T-cell (primary cell): Measurements from ENCODE around the gene PRKCB. TPM values are rescaled to one million over a fixed set of nuclear protein-coding genes. Genes with fewer than 3 reads are reported as not detected.

Source experiments
- ATAC-seq, 4 experiments: fragments of 200-7000 bp in 3 of 4; fragments of 150-1000 bp in 1 of 4; cut with Tn5 transposase; replicated peaks in 1 of 4; 1 replicate in 3 of 4; 2 replicates in 1 of 4; pipeline ENCODE4 v1.10.0; 2021; ENCODE audit warnings: moderate library complexity in 3 of 4, mild to moderate bottlenecking in 2 of 4, moderate number of reproducible peaks in 1 of 4
- CTCF ChIA-PET, 2 donors: fragments of 300-600 bp; sonication (Branson Sonifier 250); formaldehyde crosslinking; loops; one replicate each; lab custom pipeline; 2022; ENCODE audit warnings: antibody characterized with exemption in 2 of 2; lab: Charles Lee
- POLR2A ChIA-PET, 2 donors: fragments of 300-600 bp; sonication (Branson Sonifier 250); formaldehyde crosslinking; loops; one replicate each; lab custom pipeline; 2022; ENCODE audit warnings: antibody characterized with exemption in 2 of 2; lab: Charles Lee
- DNase-seq, 35 experiments: peaks; one replicate each; pipeline versions ENCODE4 v3.0.0 to v3.0.0-alpha.2; 2013 to 2023
- H3K27ac ChIP-seq: one replicate; pipeline ENCODE4 v1.5.1; 2013; ENCODE audit warnings: low read length
- H3K27me3 ChIP-seq, 2 experiments: replicated peaks in 1 of 2; 1 replicate in 1 of 2; 2 replicates in 1 of 2; pipeline versions ENCODE4 v1.6.1 to v1.7.0; 2013; ENCODE audit warnings: low read length in 1 of 2, mixed read lengths in 1 of 2; ENCODE audit not compliant: control insufficient read depth in 2 of 2, insufficient read depth in 2 of 2; ENCODE audit errors: extremely low read depth in 1 of 2
- H3K36me3 ChIP-seq, 2 donors: 1 replicate in 1 of 2; 2 replicates in 1 of 2; pipeline versions ENCODE4 v1.6.1 to v1.7.0; 2013; ENCODE audit warnings: low read length in 1 of 2; ENCODE audit not compliant: control insufficient read depth in 2 of 2, insufficient read depth in 1 of 2; ENCODE audit errors: extremely low read depth in 1 of 2
- H3K4me1 ChIP-seq, 2 experiments: 1 replicate in 1 of 2; 2 replicates in 1 of 2; pipeline versions ENCODE4 v1.6.1 to v1.7.0; 2013; ENCODE audit warnings: low read length in 2 of 2, mixed read lengths in 1 of 2; ENCODE audit not compliant: insufficient read depth in 2 of 2, control insufficient read depth in 1 of 2; ENCODE audit errors: extremely low read depth in 1 of 2
- H3K4me3 ChIP-seq, 2 donors: 1 replicate in 1 of 2; 2 replicates in 1 of 2; pipeline versions ENCODE4 v1.5.1 to v1.7.0; 2013; ENCODE audit warnings: mild to moderate bottlenecking in 2 of 2, low read length in 1 of 2, moderate library complexity in 1 of 2; ENCODE audit not compliant: control insufficient read depth in 1 of 2; ENCODE audit errors: extremely low read depth in 1 of 2
- H3K9me3 ChIP-seq: 2 replicates; pipeline ENCODE4 v1.7.0; 2013
- H3K27ac Mint-ChIP-seq, 2 donors: one replicate each; pipeline ENCODE4 v1.8.0; 2020 to 2021; ENCODE audit warnings: mild to moderate bottlenecking in 2 of 2, mixed read lengths in 2 of 2
- H3K27me3 Mint-ChIP-seq, 2 donors: one replicate each; pipeline ENCODE4 v1.8.0; 2021 to 2022; ENCODE audit warnings: mixed read lengths in 2 of 2
- H3K36me3 Mint-ChIP-seq: one replicate; pipeline ENCODE4 v1.8.0; 2021; ENCODE audit warnings: mixed read lengths
- H3K4me1 Mint-ChIP-seq, 3 donors: one replicate each; pipeline ENCODE4 v1.8.0; 2020 to 2022; ENCODE audit warnings: mixed read lengths in 3 of 3, mild to moderate bottlenecking in 1 of 3
- H3K4me3 Mint-ChIP-seq, 3 donors: one replicate each; pipeline ENCODE4 v1.8.0; 2020 to 2022; ENCODE audit warnings: mild to moderate bottlenecking in 3 of 3, mixed read lengths in 3 of 3, moderate library complexity in 3 of 3
- H3K9me3 Mint-ChIP-seq, 3 donors: one replicate each; pipeline ENCODE4 v1.8.0; 2020 to 2022; ENCODE audit warnings: mixed read lengths in 3 of 3
- WGBS: methylation state at CpG from one replicate; pipeline ENCODE4 v1.1.5; 2013; ENCODE audit warnings: missing lambda C conversion rate; ENCODE audit not compliant: insufficient coverage; 5-methylcytosine and 5-hydroxymethylcytosine counted together
- total RNA-seq, 35 experiments: library from RNA in 6 of 35; stranded (reverse) in 6 of 35; fragments of 120-200 nt in 1 of 35; gene quantifications; one replicate each; pipeline versions ENCODE4 v1.2.1 to v1.2.4 and lab custom pipeline; 2013 to 2026

Gene PRKCB
- total RNA-seq, 5 donors from 2014 or later (not counting 1 experiment from before 2014, with no cell fraction given), result 84.7 to 114 (median 105) TPM

- Mint-ChIP-seq H3K4me3 (no peak overlapping the region), H3K27me3 (no peaks in the 10 kb centered on the region), H3K4me1 (peaks cover 16 to 43% (median 25%) of the 10 kb centered on the region in 3 donors), H3K36me3 (peaks cover 23% of the 10 kb centered on the region), H3K9me3 (no peaks in the 10 kb centered on the region), H3K27ac (no peak overlapping the region)
- DNase-seq (no peak), ATAC-seq (no peak)
- WGBS, result 94% methylated on average over 5 of the region's 6 CpGs
- H3K27ac ChIP-seq, result no peak overlapping the region
- no peaks in the 10 kb centered on the region for H3K9me3 ChIP-seq
- ChIA-PET CTCF (no interaction called here), POLR2A (interaction anchor here in 1 of 2 donors (0.7 kb wide), 1 partner anchor 85 kb away, joined by 7 read pairs; no protein-coding TSS in a partner anchor)
- peaks cover 0 to 4% of the 10 kb centered on the region in 2 donors for H3K36me3 ChIP-seq
- H3K4me1 ChIP-seq, result peaks cover 0 to 5% of the 10 kb centered on the region in 2 experiments
- no peaks in the 10 kb centered on the region for H3K27me3 ChIP-seq
- H3K4me3 ChIP-seq, result no peak overlapping the region
Observed at GRCh38 chr16:24069036-24069590, 233.3 kb downstream of the PRKCB start.

GRCh38 chr16:24070851-24071250 is 235.1 kb downstream of the PRKCB start:
- no peak overlapping the region for H3K4me3 Mint-ChIP-seq

GRCh38 chr16:24071666-24072360 is 236.0 kb downstream of the PRKCB start:
- H3K9me3 ChIP-seq, result no peaks in the 10 kb centered on the region
- Mint-ChIP-seq H3K27me3 (no peaks in the 10 kb centered on the region), H3K27ac (peak overlapping the region; percentile 44 to 54), H3K36me3 (peaks cover 24% of the 10 kb centered on the region), H3K4me1 (peaks cover 29 to 56% (median 42%) of the 10 kb centered on the region in 3 donors), H3K9me3 (no peaks in the 10 kb centered on the region), H3K4me3 (no peak overlapping the region)
- peaks cover 3 to 5% of the 10 kb centered on the region in 2 donors for H3K36me3 ChIP-seq
- ChIA-PET POLR2A (interaction anchor here in 1 of 2 donors (0.6 kb wide), 1 partner anchor 59 kb away, joined by 3 read pairs; no protein-coding TSS in a partner anchor), CTCF (interaction anchor here (0.6 to 1.6 kb wide), 5 partner anchors 24 to 433 kb away, joined by 3 to 9 read pairs (median 4); no protein-coding TSS in a partner anchor)
- H3K4me1 ChIP-seq, result peaks cover 0 to 10% of the 10 kb centered on the region in 2 experiments
- no peak overlapping the region for H3K27ac ChIP-seq
- ATAC-seq (no peak), DNase-seq (no peak)
- WGBS, result 100% methylated on average over 4 of the region's 8 CpGs
- H3K27me3 ChIP-seq, result no peaks in the 10 kb centered on the region
- H3K4me3 ChIP-seq, result no peak overlapping the region

More at GRCh38 chr16:24070851-24071250, 235.1 kb downstream of the PRKCB start:
- H3K27ac ChIP-seq, result no peak overlapping the region
- H3K9me3 Mint-ChIP-seq, result no peaks in the 10 kb centered on the region
- H3K4me1 ChIP-seq, result peaks cover 0 to 5% of the 10 kb centered on the region in 2 experiments
- no peaks in the 10 kb centered on the region for H3K9me3 ChIP-seq
- ChIA-PET POLR2A (interaction anchor here in 1 of 2 donors (0.6 kb wide), 1 partner anchor 16 kb away, joined by 6 read pairs; no protein-coding TSS in a partner anchor), CTCF (interaction anchor here (0.6 to 1.6 kb wide), 8 partner anchors 28 to 864 kb away, joined by 3 to 9 read pairs (median 3); no protein-coding TSS in a partner anchor)
- DNase-seq, result peak in 10 of 35 experiments; percentile 2 to 43 (median 3)
- H3K36me3 Mint-ChIP-seq, result peaks cover 17% of the 10 kb centered on the region
- H3K27me3 Mint-ChIP-seq, result no peaks in the 10 kb centered on the region
- no CpG with 5 or more reads among the region's 1 CpG for WGBS
- H3K27ac Mint-ChIP-seq, result peak overlapping the region in 1 of 2 donors; percentile 15
- H3K27me3 ChIP-seq, result no peaks in the 10 kb centered on the region
- H3K4me1 Mint-ChIP-seq, result peaks cover 23 to 52% (median 37%) of the 10 kb centered on the region in 3 donors
- ATAC-seq, result peak in 1 of 4 experiments; percentile 54
- H3K36me3 ChIP-seq, result peaks cover 0 to 4% of the 10 kb centered on the region in 2 donors
- H3K4me3 ChIP-seq, result no peak overlapping the region

- peaks cover 0 to 11% of the 10 kb centered on the region in 2 experiments for H3K4me1 ChIP-seq
- H3K4me1 Mint-ChIP-seq, result peaks cover 29 to 60% (median 42%) of the 10 kb centered on the region in 3 donors
- H3K9me3 Mint-ChIP-seq, result no peaks in the 10 kb centered on the region
- 87% methylated on average over 5 of the region's 8 CpGs for WGBS
- peaks cover 3 to 9% of the 10 kb centered on the region in 2 donors for H3K36me3 ChIP-seq
- no peaks in the 10 kb centered on the region for H3K27me3 ChIP-seq
- CTCF ChIA-PET, result no interaction called here
- POLR2A ChIA-PET, result no interaction called here
- peak overlapping the region in 1 of 2 donors; percentile 93 for H3K27ac Mint-ChIP-seq
- no peak overlapping the region for H3K4me3 Mint-ChIP-seq
- no peaks in the 10 kb centered on the region for H3K9me3 ChIP-seq
- H3K36me3 Mint-ChIP-seq, result peaks cover 34% of the 10 kb centered on the region
- peak overlapping the region; percentile 25 for H3K27ac ChIP-seq
- ATAC-seq, result no peak
- H3K27me3 Mint-ChIP-seq, result no peaks in the 10 kb centered on the region
- DNase-seq, result no peak
- no peak overlapping the region for H3K4me3 ChIP-seq
Observed at GRCh38 chr16:24073321-24073720, 237.5 kb downstream of the PRKCB start.

- Histone ChIP-seq H3K36me3 (peaks cover 3 to 12% of the 10 kb centered on the region in 2 donors), H3K27me3 (no peaks in the 10 kb centered on the region), H3K4me1 (peaks cover 0 to 11% of the 10 kb centered on the region in 2 experiments), H3K27ac (no peak overlapping the region), H3K4me3 (no peak overlapping the region), H3K9me3 (no peaks in the 10 kb centered on the region)
- Mint-ChIP-seq H3K27me3 (no peaks in the 10 kb centered on the region), H3K4me3 (no peak overlapping the region), H3K27ac (no peak overlapping the region), H3K36me3 (peaks cover 38% of the 10 kb centered on the region), H3K9me3 (no peaks in the 10 kb centered on the region), H3K4me1 (peaks cover 29 to 57% (median 42%) of the 10 kb centered on the region in 3 donors)
- CTCF ChIA-PET, result interaction anchor here in 1 of 2 donors (0.9 kb wide), 1 partner anchor 178 kb away, joined by 3 read pairs; no protein-coding TSS in a partner anchor
- WGBS, result 93% methylated on average over 3 of the region's 5 CpGs
- ATAC-seq, result no peak
- no peak for DNase-seq
- POLR2A ChIA-PET, result no interaction called here
Observed at GRCh38 chr16:24074574-24074973, 238.8 kb downstream of the PRKCB start.

GRCh38 chr16:24075302-24075701 is 239.5 kb downstream of the PRKCB start:
- 100% methylated on average over 1 of the region's 1 CpG for WGBS
- Mint-ChIP-seq H3K27ac (peak overlapping the region in 1 of 2 donors; percentile 13), H3K4me1 (peaks cover 29 to 54% (median 39%) of the 10 kb centered on the region in 3 donors), H3K4me3 (no peak overlapping the region), H3K9me3 (no peaks in the 10 kb centered on the region), H3K27me3 (no peaks in the 10 kb centered on the region), H3K36me3 (peaks cover 38% of the 10 kb centered on the region)
- DNase-seq (no peak), ATAC-seq (no peak)
- no peak overlapping the region for H3K27ac ChIP-seq
- no peaks in the 10 kb centered on the region for H3K9me3 ChIP-seq
- H3K4me3 ChIP-seq, result no peak overlapping the region
- ChIA-PET CTCF (no interaction called here), POLR2A (no interaction called here)
- no peaks in the 10 kb centered on the region for H3K27me3 ChIP-seq
- peaks cover 3 to 12% of the 10 kb centered on the region in 2 donors for H3K36me3 ChIP-seq
- peaks cover 0 to 11% of the 10 kb centered on the region in 2 experiments for H3K4me1 ChIP-seq
